ENCODE data around the gene CSHL1. TPM values are rescaled to one million over a fixed set of nuclear protein-coding genes. Genes with fewer than 3 reads are reported as not detected.
"Not testable (repeated sequence)": the region's sequence is repeated elsewhere in the genome, so short reads cannot be mapped to it uniquely, and the experiment has no call there.

CSHL1 gene
- total RNA-seq, 2 donors from 2014 or later, result not detected

- not testable (repeated sequence) for H3K9ac ChIP-seq (ENCODE audit: extremely low read depth, low read length, poor library complexity, severe bottlenecking); H3K9me3 ChIP-seq (ENCODE audit: control insufficient read depth, low read length); H3K4me3 ChIP-seq (ENCODE audit: low read length); H3K36me3 Mint-ChIP-seq (ENCODE audit: low read depth); H3K36me3 ChIP-seq (ENCODE audit: control insufficient read depth, insufficient read depth, low read length); H3K27ac ChIP-seq (ENCODE audit: low read depth, low read length); H3K9me3 Mint-ChIP-seq; H3K27ac Mint-ChIP-seq; DNase-seq; H3K27me3 ChIP-seq (ENCODE audit: control insufficient read depth, insufficient read depth, low read length, poor library complexity, severe bottlenecking); H3K4me3 Mint-ChIP-seq; H3K4me1 ChIP-seq (ENCODE audit: control insufficient read depth, insufficient read depth, low read length)
- peak; percentile 76 for TF ChIP-seq CTCF (conservative IDR thresholded peaks at IDR 0.05)
- peaks cover 37% of the 10 kb centered on the region for H3K27me3 Mint-ChIP-seq (ENCODE audit: insufficient read depth)
- WGBS, 2 experiments (ENCODE audit: insufficient coverage in 1 of 2, insufficient read length in 1 of 2), result 56 to 73% methylated on average over 4 to 5 of the region's 5 CpGs
- peaks cover 12% of the 10 kb centered on the region for H3K4me1 Mint-ChIP-seq
Measured at GRCh38 chr17:63903787-63904201, 7.3 kb downstream of the CSHL1 start.

DNA sequence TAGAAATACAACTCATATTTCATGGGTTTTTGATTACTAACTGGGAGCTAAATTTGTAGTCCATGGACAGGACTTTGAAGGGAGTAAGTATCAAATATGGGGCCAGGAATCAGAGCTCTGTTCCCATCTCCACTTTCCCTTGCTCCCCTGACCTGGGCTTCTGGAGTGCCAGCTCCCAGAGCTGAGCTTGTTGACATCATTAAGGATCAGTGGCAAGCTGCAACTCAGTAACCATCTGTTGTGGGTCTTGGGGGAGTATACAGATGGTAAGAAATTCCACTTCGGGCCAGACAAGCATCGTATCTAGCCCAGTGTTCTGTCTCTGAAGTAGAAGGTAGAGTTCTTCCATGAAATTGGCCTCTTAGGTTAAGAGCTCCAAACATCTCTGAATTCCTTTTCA, 9.1 kb downstream of the CSHL1 start:
- not testable (repeated sequence) for H3K9me3 ChIP-seq (ENCODE audit: control insufficient read depth, low read length); H3K4me3 Mint-ChIP-seq; H3K4me3 ChIP-seq (ENCODE audit: low read length); H3K27me3 ChIP-seq (ENCODE audit: control insufficient read depth, insufficient read depth, low read length, poor library complexity, severe bottlenecking); H3K27ac ChIP-seq (ENCODE audit: low read depth, low read length); H3K36me3 ChIP-seq (ENCODE audit: control insufficient read depth, insufficient read depth, low read length); H3K9me3 Mint-ChIP-seq; DNase-seq; H3K36me3 Mint-ChIP-seq (ENCODE audit: low read depth); H3K4me1 ChIP-seq (ENCODE audit: control insufficient read depth, insufficient read depth, low read length); H3K4me1 Mint-ChIP-seq; H3K27ac Mint-ChIP-seq; H3K9ac ChIP-seq (ENCODE audit: extremely low read depth, low read length, poor library complexity, severe bottlenecking)
- H3K27me3 Mint-ChIP-seq (ENCODE audit: insufficient read depth), result peaks cover 29% of the 10 kb centered on the region
- WGBS, 2 experiments (ENCODE audit: insufficient coverage in 1 of 2, insufficient read length in 1 of 2), result 95% methylated on average over 2 of the region's 2 CpGs

- H3K4me1 ChIP-seq (ENCODE audit: control insufficient read depth, insufficient read depth, low read length); H3K4me3 ChIP-seq (ENCODE audit: low read length); H3K27ac ChIP-seq (ENCODE audit: low read depth, low read length); H3K4me3 Mint-ChIP-seq; H3K9ac ChIP-seq (ENCODE audit: extremely low read depth, low read length, poor library complexity, severe bottlenecking); H3K36me3 Mint-ChIP-seq (ENCODE audit: low read depth); H3K27me3 ChIP-seq (ENCODE audit: control insufficient read depth, insufficient read depth, low read length, poor library complexity, severe bottlenecking); H3K27ac Mint-ChIP-seq; H3K4me1 Mint-ChIP-seq; H3K9me3 ChIP-seq (ENCODE audit: control insufficient read depth, low read length); DNase-seq; H3K9me3 Mint-ChIP-seq; H3K36me3 ChIP-seq (ENCODE audit: control insufficient read depth, insufficient read depth, low read length): not testable (repeated sequence)
- peaks cover 19% of the 10 kb centered on the region for H3K27me3 Mint-ChIP-seq (ENCODE audit: insufficient read depth)
- 86% methylated on average over 6 of the region's 6 CpGs; no CpG with 5 or more reads in 1 of the 2 experiments for WGBS, 2 experiments (ENCODE audit: insufficient coverage in 1 of 2, insufficient read length in 1 of 2)
Measured at GRCh38 chr17:63898899-63899798, 11.9 kb downstream of the CSHL1 start.

GRCh38 chr17:63896524-63897354, 14.3 kb downstream of the CSHL1 start, which contains the start of gene CSH1:
Gene CSH1, minus strand, starts transcription at chr17:63896574. Its CDS starts 63 bp downstream, at chr17:63896511.
- H3K4me3 Mint-ChIP-seq; H3K4me1 Mint-ChIP-seq; H3K4me3 ChIP-seq (ENCODE audit: low read length); H3K27me3 ChIP-seq (ENCODE audit: control insufficient read depth, insufficient read depth, low read length, poor library complexity, severe bottlenecking); H3K9me3 ChIP-seq (ENCODE audit: control insufficient read depth, low read length); H3K9me3 Mint-ChIP-seq; H3K27ac Mint-ChIP-seq; H3K36me3 ChIP-seq (ENCODE audit: control insufficient read depth, insufficient read depth, low read length); H3K27ac ChIP-seq (ENCODE audit: low read depth, low read length); H3K4me1 ChIP-seq (ENCODE audit: control insufficient read depth, insufficient read depth, low read length); H3K9ac ChIP-seq (ENCODE audit: extremely low read depth, low read length, poor library complexity, severe bottlenecking); DNase-seq; H3K36me3 Mint-ChIP-seq (ENCODE audit: low read depth): not testable (repeated sequence)
- WGBS, 2 experiments (ENCODE audit: insufficient coverage in 1 of 2, insufficient read length in 1 of 2), result 91% methylated on average over 5 of the region's 14 CpGs; no CpG with 5 or more reads in 1 of the 2 experiments
- H3K27me3 Mint-ChIP-seq (ENCODE audit: insufficient read depth), result peaks cover 11% of the 10 kb centered on the region

GRCh38 chr17:63894821-63895220, 16.2 kb downstream of the CSHL1 start:
- DNase-seq; H3K4me1 ChIP-seq (ENCODE audit: control insufficient read depth, insufficient read depth, low read length); H3K9me3 Mint-ChIP-seq; H3K4me3 ChIP-seq (ENCODE audit: low read length); H3K27me3 ChIP-seq (ENCODE audit: control insufficient read depth, insufficient read depth, low read length, poor library complexity, severe bottlenecking); H3K27ac ChIP-seq (ENCODE audit: low read depth, low read length); H3K9me3 ChIP-seq (ENCODE audit: control insufficient read depth, low read length); H3K4me1 Mint-ChIP-seq; H3K4me3 Mint-ChIP-seq; H3K9ac ChIP-seq (ENCODE audit: extremely low read depth, low read length, poor library complexity, severe bottlenecking); H3K27me3 Mint-ChIP-seq (ENCODE audit: insufficient read depth); H3K36me3 Mint-ChIP-seq (ENCODE audit: low read depth); H3K27ac Mint-ChIP-seq; H3K36me3 ChIP-seq (ENCODE audit: control insufficient read depth, insufficient read depth, low read length): not testable (repeated sequence)
- WGBS, 2 experiments (ENCODE audit: insufficient coverage in 1 of 2, insufficient read length in 1 of 2), result 99% methylated on average over 7 of the region's 10 CpGs; no CpG with 5 or more reads in 1 of the 2 experiments

GRCh38 chr17:63894021-63894420, 17.0 kb downstream of the CSHL1 start:
- H3K27ac Mint-ChIP-seq; H3K27me3 ChIP-seq (ENCODE audit: control insufficient read depth, insufficient read depth, low read length, poor library complexity, severe bottlenecking); H3K27ac ChIP-seq (ENCODE audit: low read depth, low read length); H3K36me3 Mint-ChIP-seq (ENCODE audit: low read depth); H3K4me1 Mint-ChIP-seq; H3K36me3 ChIP-seq (ENCODE audit: control insufficient read depth, insufficient read depth, low read length); H3K9me3 Mint-ChIP-seq; H3K27me3 Mint-ChIP-seq (ENCODE audit: insufficient read depth); H3K4me3 ChIP-seq (ENCODE audit: low read length); H3K9me3 ChIP-seq (ENCODE audit: control insufficient read depth, low read length); H3K4me1 ChIP-seq (ENCODE audit: control insufficient read depth, insufficient read depth, low read length); H3K4me3 Mint-ChIP-seq; H3K9ac ChIP-seq (ENCODE audit: extremely low read depth, low read length, poor library complexity, severe bottlenecking): not testable (repeated sequence)
- DNase-seq, result peak; percentile 69
- 72% methylated on average over 3 of the region's 3 CpGs for WGBS, 2 experiments (ENCODE audit: insufficient coverage in 1 of 2, insufficient read length in 1 of 2)

Measured in endodermal cell (in vitro differentiated cells).